ENCODE measurements around the gene CREB3L2. TPM values are rescaled to one million over a fixed set of nuclear protein-coding genes. Genes with fewer than 3 reads are reported as not detected.

Gene CREB3L2
- total RNA-seq, 1 experiment from 2014 or later = 49.8 TPM

GRCh38 chr7:137844677-137845425 is 157.0 kb downstream of the CREB3L2 start (continued):
- no peak for TF ChIP-seq CEBPB (IDR thresholded peaks at IDR 0.05; ENCODE audit: low read depth)

DNA sequence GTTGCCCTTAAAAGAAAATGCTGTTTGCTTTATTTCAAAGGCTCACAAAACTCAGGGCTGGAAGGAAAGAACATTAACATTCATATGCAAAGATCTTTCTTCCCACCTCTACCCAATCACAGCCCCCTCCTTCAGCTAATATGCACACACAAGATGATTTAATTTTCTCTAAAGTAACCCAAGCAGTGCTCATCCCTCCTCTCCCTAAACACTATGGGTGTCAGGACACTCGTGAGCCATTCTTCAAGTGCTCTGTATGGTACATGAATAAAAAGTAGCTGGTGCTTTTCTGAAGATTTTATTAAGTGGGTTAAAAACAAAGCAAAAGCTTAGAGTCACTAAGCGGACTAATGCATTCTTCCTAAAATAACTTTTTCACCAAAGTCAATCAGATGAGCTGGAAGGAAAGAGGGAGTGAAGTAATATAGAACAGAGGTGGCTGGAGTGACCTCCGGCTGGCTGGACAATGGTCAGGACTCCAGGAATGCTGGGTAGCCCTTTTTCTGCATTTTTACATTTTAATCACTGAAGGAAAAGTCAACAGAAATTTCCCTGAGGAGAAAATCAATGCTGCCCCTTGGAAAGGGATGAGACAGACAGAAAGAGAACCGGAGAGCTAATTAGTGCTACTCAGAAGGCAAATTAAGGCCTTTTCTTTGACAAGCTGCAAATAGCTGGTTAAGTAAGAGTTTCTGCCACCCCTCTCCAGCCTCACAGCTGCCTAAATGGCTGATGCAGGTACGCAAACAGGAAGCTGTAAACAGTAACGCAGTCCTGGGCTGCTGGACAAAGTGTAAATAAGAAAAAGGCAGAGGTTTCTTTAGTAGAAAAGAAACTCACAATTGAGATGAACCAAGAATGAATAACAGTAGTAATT is 161.7 kb downstream of the CREB3L2 start:
- Histone ChIP-seq H4K20me1 (ENCODE audit: insufficient read depth) (no peaks in the 10 kb centered on the region), H3K9me2 (ENCODE audit: insufficient read depth) (no peaks in the 10 kb centered on the region), H3K36me3 (ENCODE audit: control insufficient read depth in 1 of 2, insufficient read depth in 2 of 2, low read length in 2 of 2) (no peaks in the 10 kb centered on the region), H3K79me2 (ENCODE audit: insufficient read depth, low read length) (no peaks in the 10 kb centered on the region), H3K4me3 (replicated peaks in 1 of 2; ENCODE audit: low read depth in 1 of 2, low read length in 2 of 2) (no peak overlapping the region), H2AFZ (ENCODE audit: low read depth, low read length, poor library complexity, severe bottlenecking) (no peak overlapping the region), H3K27ac (ENCODE audit: low read depth, low read length) (no peak overlapping the region), H3K27me3 (ENCODE audit: insufficient read depth, low read length) (peaks cover 4% of the 10 kb centered on the region; the same call in 1 of the 2 replicates), H3K9me3 (ENCODE audit: control insufficient read depth in 1 of 2, insufficient read depth in 1 of 2, low read depth in 1 of 2, low read length in 2 of 2) (no peaks in the 10 kb centered on the region), H3K4me2 (ENCODE audit: low read length) (no peak overlapping the region), H3K9ac (ENCODE audit: low read length) (no peak overlapping the region), H3K4me1 (ENCODE audit: control insufficient read depth in 1 of 2, insufficient read depth in 2 of 2, low read length in 2 of 2) (no peaks in the 10 kb centered on the region)
- DNase-seq (ENCODE audit: low read depth, low spot score) = no peak
- TF ChIP-seq EZH2 (IDR thresholded peaks at IDR 0.05) (no peak), EZH2phosphoT487 (IDR thresholded peaks at IDR 0.05; ENCODE audit: borderline replicate concordance) (no peak), EGR1 (IDR thresholded peaks at IDR 0.05; ENCODE audit: low read depth) (no peak), CEBPB (IDR thresholded peaks at IDR 0.05; ENCODE audit: low read depth) (no peak), CBX3 (IDR thresholded peaks at IDR 0.05; ENCODE audit: low read depth) (no peak), YY1 (IDR thresholded peaks at IDR 0.05; ENCODE audit: extremely low read depth, insufficient replicate concordance, low read depth, low read length) (no peak), ZBTB33 (IDR thresholded peaks at IDR 0.05; ENCODE audit: extremely low read depth, insufficient replicate concordance, low read length) (no peak), SIN3A (IDR thresholded peaks at IDR 0.05; ENCODE audit: low read depth) (no peak), TCF7L2 (IDR thresholded peaks at IDR 0.05; ENCODE audit: borderline replicate concordance, extremely low read depth, insufficient read depth, insufficient read length) (no peak), JUND (IDR thresholded peaks at IDR 0.05) (no peak), POLR2A (IDR thresholded peaks at IDR 0.05; ENCODE audit: borderline replicate concordance, extremely low read depth, insufficient read depth, insufficient read length) (no peak), ZNF274 (IDR thresholded peaks at IDR 0.05; ENCODE audit: low read depth, low read length) (no peak), SP1 (IDR thresholded peaks at IDR 0.05; ENCODE audit: low read depth) (no peak), SRF (IDR thresholded peaks at IDR 0.05; ENCODE audit: low read depth) (no peak)
- TF ChIP-seq, protein P1, sequence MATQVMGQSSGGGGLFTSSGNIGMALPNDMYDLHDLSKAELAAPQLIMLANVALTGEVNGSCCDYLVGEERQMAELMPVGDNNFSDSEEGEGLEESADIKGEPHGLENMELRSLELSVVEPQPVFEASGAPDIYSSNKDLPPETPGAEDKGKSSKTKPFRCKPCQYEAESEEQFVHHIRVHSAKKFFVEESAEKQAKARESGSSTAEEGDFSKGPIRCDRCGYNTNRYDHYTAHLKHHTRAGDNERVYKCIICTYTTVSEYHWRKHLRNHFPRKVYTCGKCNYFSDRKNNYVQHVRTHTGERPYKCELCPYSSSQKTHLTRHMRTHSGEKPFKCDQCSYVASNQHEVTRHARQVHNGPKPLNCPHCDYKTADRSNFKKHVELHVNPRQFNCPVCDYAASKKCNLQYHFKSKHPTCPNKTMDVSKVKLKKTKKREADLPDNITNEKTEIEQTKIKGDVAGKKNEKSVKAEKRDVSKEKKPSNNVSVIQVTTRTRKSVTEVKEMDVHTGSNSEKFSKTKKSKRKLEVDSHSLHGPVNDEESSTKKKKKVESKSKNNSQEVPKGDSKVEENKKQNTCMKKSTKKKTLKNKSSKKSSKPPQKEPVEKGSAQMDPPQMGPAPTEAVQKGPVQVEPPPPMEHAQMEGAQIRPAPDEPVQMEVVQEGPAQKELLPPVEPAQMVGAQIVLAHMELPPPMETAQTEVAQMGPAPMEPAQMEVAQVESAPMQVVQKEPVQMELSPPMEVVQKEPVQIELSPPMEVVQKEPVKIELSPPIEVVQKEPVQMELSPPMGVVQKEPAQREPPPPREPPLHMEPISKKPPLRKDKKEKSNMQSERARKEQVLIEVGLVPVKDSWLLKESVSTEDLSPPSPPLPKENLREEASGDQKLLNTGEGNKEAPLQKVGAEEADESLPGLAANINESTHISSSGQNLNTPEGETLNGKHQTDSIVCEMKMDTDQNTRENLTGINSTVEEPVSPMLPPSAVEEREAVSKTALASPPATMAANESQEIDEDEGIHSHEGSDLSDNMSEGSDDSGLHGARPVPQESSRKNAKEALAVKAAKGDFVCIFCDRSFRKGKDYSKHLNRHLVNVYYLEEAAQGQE (IDR thresholded peaks at IDR 0.05; ENCODE audit: low read depth) = no peak
- intact Hi-C loops (cut with micrococcal nuclease) = no loop called here
- RAD21 ChIA-PET (ENCODE audit: low non-redundant PET in 1 of 2, low total read pairs in 2 of 2, uncharacterized antibody in 2 of 2, unreplicated experiment in 2 of 2) = no interaction called here
- POLR2A ChIA-PET = no interaction called here
- no peak for ATAC-seq
- CTCF ChIA-PET = no interaction called here
- BruUV-seq (replicated peaks) = no TSS peak

Measured in HCT116 (cell line).